H1 (cell line): ENCODE data around the gene OLFML2B.

Source experiments
- CTCF ChIP-seq, 3 experiments: IDR thresholded peaks; 1 replicate in 2 of 3; 2 replicates in 1 of 3; pipeline versions ENCODE4 v1.5.1 to v1.6.1; 2011; ENCODE audit warnings: low read length in 3 of 3, mild to moderate bottlenecking in 3 of 3, inconsistent platforms in 2 of 3, low read depth in 1 of 3, moderate library complexity in 1 of 3; ENCODE audit not compliant: insufficient read depth in 1 of 3; ENCODE audit errors: control extremely low read depth in 1 of 3
- EP300 ChIP-seq, 2 experiments: IDR thresholded peaks; 1 replicate in 1 of 2; 2 replicates in 1 of 2; pipeline ENCODE4 v1.6.1; 2011 to 2012; ENCODE audit warnings: low read depth in 2 of 2, low read length in 2 of 2, mild to moderate bottlenecking in 2 of 2, borderline replicate concordance in 1 of 2, inconsistent platforms in 1 of 2, moderate library complexity in 1 of 2

GRCh38 chr1:162003061-162003829, 20.4 kb downstream of the OLFML2B start:
- TF ChIP-seq CTCF (IDR thresholded peaks at IDR 0.05; ENCODE audit: control extremely low read depth in 1 of 3, insufficient read depth in 1 of 3, low read depth in 1 of 3, low read length in 3 of 3) = no peak
- no peak for TF ChIP-seq EP300 (IDR thresholded peaks at IDR 0.05; ENCODE audit: borderline replicate concordance in 1 of 2, low read depth in 2 of 2, low read length in 2 of 2)
